Panc1 (cell line): Measurements from ENCODE around the gene ANO4.

Experiments used
- POLR2AphosphoS5 ChIP-seq: IDR thresholded peaks from 2 replicates; pipeline ENCODE4 v1.6.1; 2012; ENCODE audit warnings: mild to moderate bottlenecking, low read depth, low read length, moderate library complexity
- SIN3A ChIP-seq: IDR thresholded peaks from 2 replicates; pipeline ENCODE4 v1.6.1; 2012; ENCODE audit warnings: low read depth, mild to moderate bottlenecking, low read length, moderate library complexity, borderline replicate concordance; ENCODE audit not compliant: insufficient read depth
- TF ChIP-seq, protein P1 (sequence below): fragments of 450-650 bp; IDR thresholded peaks from 2 replicates; pipeline ENCODE4 v1.5.1; 2017; ENCODE audit warnings: mild to moderate bottlenecking
- TF ChIP-seq, protein P2 (sequence below), 2 experiments: IDR thresholded peaks; 2 replicates each; pipeline ENCODE4 v1.6.1; 2011 to 2012; ENCODE audit warnings: low read depth in 2 of 2, control low read depth in 1 of 2, low read length in 1 of 2, mild to moderate bottlenecking in 1 of 2, moderate library complexity in 1 of 2; ENCODE audit not compliant: insufficient read depth in 1 of 2

DNA sequence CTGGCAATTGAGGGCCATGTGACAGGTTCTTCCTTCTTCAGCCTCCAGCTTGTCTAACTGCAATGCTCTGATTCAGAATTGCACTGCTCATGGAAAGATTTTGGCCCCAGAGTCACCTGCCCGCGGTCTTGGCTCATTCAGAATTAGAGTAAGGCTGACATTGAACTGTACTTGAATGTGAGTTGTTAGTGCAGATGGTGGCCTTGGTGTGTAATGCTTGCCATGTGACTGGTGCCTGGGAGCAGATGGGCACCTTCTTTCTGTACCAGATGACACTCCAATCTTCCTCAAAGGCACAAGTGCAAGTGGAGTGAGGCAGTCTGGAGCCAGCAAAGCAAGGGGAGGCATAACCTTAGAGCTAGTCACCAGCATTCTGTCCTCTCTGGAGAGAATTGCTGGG is 36.5 kb upstream of the ANO4 start:
- TF ChIP-seq, protein P1, sequence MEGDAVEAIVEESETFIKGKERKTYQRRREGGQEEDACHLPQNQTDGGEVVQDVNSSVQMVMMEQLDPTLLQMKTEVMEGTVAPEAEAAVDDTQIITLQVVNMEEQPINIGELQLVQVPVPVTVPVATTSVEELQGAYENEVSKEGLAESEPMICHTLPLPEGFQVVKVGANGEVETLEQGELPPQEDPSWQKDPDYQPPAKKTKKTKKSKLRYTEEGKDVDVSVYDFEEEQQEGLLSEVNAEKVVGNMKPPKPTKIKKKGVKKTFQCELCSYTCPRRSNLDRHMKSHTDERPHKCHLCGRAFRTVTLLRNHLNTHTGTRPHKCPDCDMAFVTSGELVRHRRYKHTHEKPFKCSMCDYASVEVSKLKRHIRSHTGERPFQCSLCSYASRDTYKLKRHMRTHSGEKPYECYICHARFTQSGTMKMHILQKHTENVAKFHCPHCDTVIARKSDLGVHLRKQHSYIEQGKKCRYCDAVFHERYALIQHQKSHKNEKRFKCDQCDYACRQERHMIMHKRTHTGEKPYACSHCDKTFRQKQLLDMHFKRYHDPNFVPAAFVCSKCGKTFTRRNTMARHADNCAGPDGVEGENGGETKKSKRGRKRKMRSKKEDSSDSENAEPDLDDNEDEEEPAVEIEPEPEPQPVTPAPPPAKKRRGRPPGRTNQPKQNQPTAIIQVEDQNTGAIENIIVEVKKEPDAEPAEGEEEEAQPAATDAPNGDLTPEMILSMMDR: no peak
- TF ChIP-seq, protein P2, sequence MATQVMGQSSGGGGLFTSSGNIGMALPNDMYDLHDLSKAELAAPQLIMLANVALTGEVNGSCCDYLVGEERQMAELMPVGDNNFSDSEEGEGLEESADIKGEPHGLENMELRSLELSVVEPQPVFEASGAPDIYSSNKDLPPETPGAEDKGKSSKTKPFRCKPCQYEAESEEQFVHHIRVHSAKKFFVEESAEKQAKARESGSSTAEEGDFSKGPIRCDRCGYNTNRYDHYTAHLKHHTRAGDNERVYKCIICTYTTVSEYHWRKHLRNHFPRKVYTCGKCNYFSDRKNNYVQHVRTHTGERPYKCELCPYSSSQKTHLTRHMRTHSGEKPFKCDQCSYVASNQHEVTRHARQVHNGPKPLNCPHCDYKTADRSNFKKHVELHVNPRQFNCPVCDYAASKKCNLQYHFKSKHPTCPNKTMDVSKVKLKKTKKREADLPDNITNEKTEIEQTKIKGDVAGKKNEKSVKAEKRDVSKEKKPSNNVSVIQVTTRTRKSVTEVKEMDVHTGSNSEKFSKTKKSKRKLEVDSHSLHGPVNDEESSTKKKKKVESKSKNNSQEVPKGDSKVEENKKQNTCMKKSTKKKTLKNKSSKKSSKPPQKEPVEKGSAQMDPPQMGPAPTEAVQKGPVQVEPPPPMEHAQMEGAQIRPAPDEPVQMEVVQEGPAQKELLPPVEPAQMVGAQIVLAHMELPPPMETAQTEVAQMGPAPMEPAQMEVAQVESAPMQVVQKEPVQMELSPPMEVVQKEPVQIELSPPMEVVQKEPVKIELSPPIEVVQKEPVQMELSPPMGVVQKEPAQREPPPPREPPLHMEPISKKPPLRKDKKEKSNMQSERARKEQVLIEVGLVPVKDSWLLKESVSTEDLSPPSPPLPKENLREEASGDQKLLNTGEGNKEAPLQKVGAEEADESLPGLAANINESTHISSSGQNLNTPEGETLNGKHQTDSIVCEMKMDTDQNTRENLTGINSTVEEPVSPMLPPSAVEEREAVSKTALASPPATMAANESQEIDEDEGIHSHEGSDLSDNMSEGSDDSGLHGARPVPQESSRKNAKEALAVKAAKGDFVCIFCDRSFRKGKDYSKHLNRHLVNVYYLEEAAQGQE (IDR thresholded peaks at IDR 0.05; ENCODE audit: insufficient read depth in 1 of 2, low read depth in 2 of 2, low read length in 1 of 2): no peak
- TF ChIP-seq SIN3A (no peak), POLR2AphosphoS5 (no peak)
